HPDE6-E6E7 (cell line): ENCODE data around the gene ICE2.

Experiments
- DNase-seq: peaks from one replicate; pipeline ENCODE4 v3.0.0; 2011; ENCODE audit warnings: missing footprints; ENCODE audit errors: extremely low spot score

The ICE2 gene

DNA sequence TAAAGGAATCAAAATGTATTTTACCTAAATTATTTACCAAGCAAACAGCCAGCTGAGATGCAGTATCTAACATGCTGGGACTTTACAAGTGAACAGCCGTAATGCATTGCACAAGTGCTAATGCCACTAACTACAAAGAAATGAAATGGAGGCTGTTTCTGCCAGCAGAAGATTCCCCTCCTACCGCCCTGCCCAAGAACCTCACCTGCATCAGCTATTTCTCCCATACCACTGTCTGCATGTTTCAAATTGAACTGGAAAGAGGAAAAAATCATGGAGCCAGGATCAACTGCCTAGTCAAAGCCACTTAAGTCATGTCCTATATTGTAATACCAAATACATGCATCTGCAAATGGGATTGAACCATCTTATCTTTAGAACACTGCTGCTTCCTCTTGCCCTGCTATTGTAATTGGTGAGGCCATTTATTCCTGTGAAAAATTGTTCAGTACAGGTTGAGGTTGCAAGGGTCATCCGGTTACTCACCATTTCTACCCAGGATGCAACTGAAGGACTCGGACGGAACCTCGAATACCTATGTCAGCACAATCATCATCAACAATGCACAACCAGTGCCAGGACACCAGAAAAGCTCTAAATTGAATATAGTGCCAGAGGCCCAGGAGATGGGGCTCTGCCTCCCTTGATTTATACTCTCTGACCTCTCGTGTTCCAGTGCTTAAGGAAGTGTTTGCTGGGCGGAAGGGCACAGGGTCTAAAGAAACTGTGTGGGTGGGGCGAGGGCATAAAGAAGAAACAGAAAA is 108.7 kb downstream of the ICE2 start:
- no peak for DNase-seq

DNA sequence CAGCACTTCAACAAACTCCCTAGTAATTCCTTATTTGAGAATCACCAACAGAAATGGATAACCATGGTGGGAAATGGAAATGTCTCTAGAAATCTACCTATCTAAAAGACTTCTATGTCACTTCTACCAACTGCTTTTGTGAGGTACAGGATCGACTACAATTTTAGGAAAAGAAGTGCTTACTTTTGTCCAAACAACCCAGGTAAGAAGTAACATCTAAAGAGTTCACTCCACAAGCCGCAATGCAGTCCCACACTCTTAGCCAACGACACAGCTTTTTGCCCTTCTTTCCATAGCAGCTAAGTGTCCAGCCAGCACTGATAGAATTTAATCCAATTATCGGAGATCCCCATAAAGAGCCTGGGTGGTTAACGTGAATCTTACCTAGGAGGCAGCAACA is 109.2 kb downstream of the ICE2 start:
- no peak for DNase-seq
